Measurements from ENCODE around the gene CDON. TPM values are rescaled to one million over a fixed set of nuclear protein-coding genes. Genes with fewer than 3 reads are reported as not detected.
"Not testable (repeated sequence)": the region's sequence is repeated elsewhere in the genome, so short reads cannot be mapped to it uniquely, and the experiment has no call there.

CDON gene
- total RNA-seq, 2 donors from 2014 or later = 2.0 TPM

DNA sequence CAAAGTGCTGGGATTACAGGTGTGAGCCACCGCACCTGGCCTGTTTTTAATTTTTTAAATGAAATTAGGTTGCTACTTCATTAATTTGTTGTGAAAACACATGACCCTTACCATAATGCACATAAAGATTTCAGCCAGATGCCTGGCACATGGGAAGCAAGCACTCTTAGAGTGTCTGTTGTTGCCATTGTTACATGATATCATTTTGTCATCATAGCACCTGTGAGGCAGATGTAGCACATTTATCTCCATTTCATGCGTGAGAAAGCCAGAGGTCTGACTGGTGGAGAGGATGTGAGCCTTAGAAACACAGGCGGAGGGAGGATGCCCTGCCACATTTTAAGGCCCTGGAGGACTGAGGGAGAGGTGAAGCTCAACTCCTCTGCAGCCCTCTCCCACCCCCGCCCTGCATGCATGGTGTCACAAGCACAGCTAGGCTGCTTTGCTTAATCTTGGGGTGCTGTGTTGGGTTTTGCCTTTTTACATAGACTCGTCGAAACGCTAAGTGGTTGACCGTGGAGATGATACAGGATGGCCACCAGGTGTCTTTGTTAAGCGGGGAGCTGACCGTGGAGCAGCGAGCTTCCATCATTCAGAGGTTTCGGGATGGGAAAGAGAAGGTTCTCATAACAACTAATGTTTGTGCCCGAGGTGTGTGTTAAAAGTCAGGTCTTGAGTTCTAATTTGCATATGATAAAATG, 144.4 kb downstream of the CDON start:
- no peaks in the 10 kb centered on the region for H3K9me3 ChIP-seq (ENCODE audit: control insufficient read depth, low read length, poor library complexity, severe bottlenecking)
- H3K36me3 Mint-ChIP-seq (ENCODE audit: low read depth) = peaks cover 3% of the 10 kb centered on the region
- ATAC-seq (no peak), DNase-seq (no peak)
- peaks cover 70% of the 10 kb centered on the region for H3K27me3 Mint-ChIP-seq
- no peak overlapping the region for H3K4me3 Mint-ChIP-seq
- H3K27ac Mint-ChIP-seq = no peak overlapping the region
- no peaks in the 10 kb centered on the region for H3K4me1 Mint-ChIP-seq

DNA sequence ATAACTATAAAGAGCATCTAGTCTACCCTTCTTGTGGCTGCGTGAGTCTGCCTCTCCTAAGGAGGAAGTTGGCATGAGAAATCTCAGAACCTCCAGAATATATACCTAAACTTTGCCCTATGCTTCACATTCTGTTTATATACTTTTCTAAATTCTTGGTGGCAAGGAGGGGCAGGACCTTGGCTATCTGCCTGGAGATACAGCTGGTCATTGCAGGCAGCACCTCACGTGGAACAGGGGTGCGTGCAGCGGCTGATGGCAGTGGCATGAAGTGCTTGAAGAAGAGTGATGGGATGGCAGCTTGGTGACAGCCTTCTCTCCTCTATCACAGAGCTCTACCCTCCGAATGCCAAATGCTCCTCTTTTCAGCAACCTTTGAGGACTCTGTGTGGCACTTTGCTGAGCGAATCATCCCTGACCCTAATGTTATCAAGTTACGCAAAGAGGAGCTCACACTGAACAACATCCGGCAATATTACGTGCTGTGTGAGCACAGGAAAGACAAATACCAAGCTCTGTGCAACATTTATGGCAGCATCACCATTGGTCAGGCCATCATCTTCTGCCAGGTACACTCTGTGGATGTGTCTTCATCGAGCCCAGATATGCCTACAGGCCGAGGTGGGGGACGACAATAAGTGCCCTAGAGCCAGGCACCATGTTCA, 145.9 kb downstream of the CDON start:
- H3K27me3 Mint-ChIP-seq = peaks cover 69% of the 10 kb centered on the region
- H3K36me3 Mint-ChIP-seq (ENCODE audit: low read depth) = peaks cover 3% of the 10 kb centered on the region
- DNase-seq (no peak), ATAC-seq (no peak)
- no peak overlapping the region for H3K27ac Mint-ChIP-seq
- no peak overlapping the region for H3K4me3 Mint-ChIP-seq
- no peaks in the 10 kb centered on the region for H3K9me3 ChIP-seq (ENCODE audit: control insufficient read depth, low read length, poor library complexity, severe bottlenecking)
- no peaks in the 10 kb centered on the region for H3K4me1 Mint-ChIP-seq

DNA sequence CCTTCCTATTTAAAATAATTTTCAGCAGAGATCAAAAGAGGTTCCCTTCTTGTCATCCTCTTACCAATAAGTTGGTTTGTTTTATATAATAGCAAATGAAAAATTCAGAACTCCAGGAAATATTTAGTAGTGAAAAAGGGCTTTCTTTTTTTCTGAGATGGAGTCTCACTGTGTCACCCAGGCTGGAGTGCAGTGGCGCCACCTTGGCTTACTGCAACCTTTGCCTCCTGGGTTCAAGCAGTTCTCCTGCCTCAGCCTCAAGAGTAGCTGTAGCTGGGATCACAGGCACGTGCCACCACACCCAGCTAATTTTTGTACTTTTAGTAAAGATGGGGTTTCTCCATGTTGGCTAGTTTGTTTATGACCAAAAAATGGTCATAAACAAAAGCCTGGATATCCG, 148.1 kb downstream of the CDON start:
- not testable (repeated sequence) for H3K36me3 Mint-ChIP-seq (ENCODE audit: low read depth); H3K4me3 Mint-ChIP-seq; H3K27ac Mint-ChIP-seq; DNase-seq; H3K9me3 ChIP-seq (ENCODE audit: control insufficient read depth, low read length, poor library complexity, severe bottlenecking); H3K4me1 Mint-ChIP-seq; ATAC-seq
- peaks cover 69% of the 10 kb centered on the region for H3K27me3 Mint-ChIP-seq

DNA sequence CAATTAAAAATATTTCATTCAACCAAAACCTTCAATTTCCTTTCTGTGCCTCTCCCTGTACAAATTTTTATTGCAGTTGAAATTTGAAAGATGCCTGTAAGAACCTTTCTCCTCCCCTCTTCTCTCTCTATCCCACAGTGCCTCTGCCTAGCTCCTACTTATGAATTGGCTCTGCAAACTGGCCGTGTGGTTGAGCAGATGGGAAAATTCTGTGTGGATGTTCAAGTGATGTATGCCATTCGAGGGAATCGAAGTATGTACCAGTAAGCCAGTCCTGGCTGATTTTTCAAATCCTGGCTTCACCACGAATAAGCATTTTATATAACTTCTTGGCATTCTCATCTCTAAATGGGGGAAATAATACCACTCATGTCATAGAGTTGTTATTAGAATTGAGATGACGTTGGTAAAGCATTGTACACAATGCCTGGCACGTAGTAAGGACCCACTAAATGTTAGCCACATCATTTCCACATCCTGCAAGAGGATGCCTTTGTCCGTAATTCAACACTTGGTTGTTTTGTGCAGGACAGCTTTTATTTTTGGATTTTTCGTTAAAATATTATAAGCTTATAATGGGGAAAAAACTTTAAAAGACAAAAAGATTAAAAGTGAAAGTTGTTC, 152.3 kb downstream of the CDON start:
- H3K36me3 Mint-ChIP-seq (ENCODE audit: low read depth) = peaks cover 2% of the 10 kb centered on the region
- DNase-seq (no peak), ATAC-seq (no peak)
- no peaks in the 10 kb centered on the region for H3K4me1 Mint-ChIP-seq
- peaks cover 58% of the 10 kb centered on the region for H3K27me3 Mint-ChIP-seq
- no peak overlapping the region for H3K27ac Mint-ChIP-seq
- H3K4me3 Mint-ChIP-seq = no peak overlapping the region
- H3K9me3 ChIP-seq (ENCODE audit: control insufficient read depth, low read length, poor library complexity, severe bottlenecking) = no peaks in the 10 kb centered on the region

Other genes with a start within 250 kb of the CDON start
- not detected for gene PATE4, start 229.6 kb downstream of the CDON start, total RNA-seq
- 1 to 10 TPM; 3.3 to 3.9 TPM for gene HYLS1, start 175.2 kb downstream of the CDON start, total RNA-seq
- gene PUS3, start 159.7 kb downstream of the CDON start, total RNA-seq = 1 to 10 TPM; 3.5 to 4.1 TPM
- gene DDX25, start 158.4 kb downstream of the CDON start, total RNA-seq = not detected
- gene VSIG10L2, start 116.8 kb downstream of the CDON start, total RNA-seq = not detected
- 10 to 100 TPM; 33.2 to 41.2 TPM for gene RPUSD4, start 148.8 kb upstream of the CDON start, total RNA-seq
- 1 to 10 TPM; 2.5 to 2.8 TPM for gene FAM118B, start 148.9 kb upstream of the CDON start, total RNA-seq
- 100 to 1,000 TPM; 182 to 192 TPM for gene SRPRA, start 206.0 kb upstream of the CDON start, total RNA-seq
- gene FOXRED1, start 206.3 kb upstream of the CDON start, total RNA-seq = 10 to 100 TPM; 21.7 to 24.9 TPM
- 10 to 100 TPM; 13.1 to 14.1 TPM for gene TIRAP, start 220.2 kb upstream of the CDON start, total RNA-seq
- 10 to 100 TPM; 12.1 to 14.9 TPM for gene DCPS, start 241.2 kb upstream of the CDON start, total RNA-seq

Data from T-helper 17 cell (primary cell).